AG04450 (cell line): ENCODE measurements around the gene SEMA4D. TPM values are rescaled to one million over a fixed set of nuclear protein-coding genes. Genes with fewer than 3 reads are reported as not detected.

Source experiments
- CTCF ChIA-PET: fragments of 300-600, 350-600 bp; formaldehyde crosslinking; extraction: SDS; loops from one replicate; lab custom pipeline; 2022; ENCODE audit warnings: antibody characterized with exemption, inconsistent platforms; lab: Charles Lee
- POLR2A ChIA-PET: fragments of 350-600 bp; formaldehyde crosslinking; extraction: SDS; loops from one replicate; lab custom pipeline; 2021; ENCODE audit warnings: antibody characterized with exemption, inconsistent platforms; lab: Yijun Ruan, JAX
- DNase-seq: peaks from one replicate; pipeline ENCODE4 v3.0.0-alpha.2; 2011; ENCODE audit warnings: low read depth, low spot score
- H3K27ac ChIP-seq: one replicate; pipeline ENCODE4 v1.5.1; 2012; ENCODE audit warnings: low read depth, low read length, control low read depth
- H3K27me3 ChIP-seq: one replicate; pipeline ENCODE4 v1.6.0; 2012; ENCODE audit warnings: low read length; ENCODE audit not compliant: control insufficient read depth, insufficient read depth
- H3K4me3 ChIP-seq: 2 replicates; pipeline ENCODE4 v1.5.1; 2011; ENCODE audit warnings: mild to moderate bottlenecking, low read depth, low read length, control low read depth
- H3K9me3 ChIP-seq: 2 replicates; pipeline ENCODE4 v1.5.1; 2012; ENCODE audit warnings: low read length; ENCODE audit not compliant: control insufficient read depth, insufficient read depth
- CTCF ChIP-seq: IDR thresholded peaks from 2 replicates; pipeline ENCODE4 v1.5.1; 2011; ENCODE audit warnings: low read depth, low read length, control low read depth, inconsistent platforms
- polyA plus RNA-seq: library from polyadenylated mRNA; depleted of rRNA; stranded (reverse); fragments of >200 nt; gene quantifications from 2 replicates; pipeline ENCODE4 v1.2.3, GENCODE V29; 2011

Gene SEMA4D
- polyA plus RNA-seq, 1 experiment = 2.8 TPM

- ChIA-PET CTCF (interaction anchor here (1.8 kb wide), 1 partner anchor 33 kb away, joined by 6 read pairs; no protein-coding TSS in a partner anchor), POLR2A (no interaction called here)
Observed at GRCh38 chr9:89543111-89543510, 45.2 kb upstream of the SEMA4D start.

GRCh38 chr9:89542401-89543021 lies 44.6 kb upstream of the SEMA4D start:
- ChIA-PET CTCF (interaction anchor here (0.6 kb wide), 1 partner anchor 753 kb away, joined by 3 read pairs; no protein-coding TSS in a partner anchor), POLR2A (no interaction called here)
- H3K27ac ChIP-seq = no peak overlapping the region
- no peak for TF ChIP-seq CTCF
- no peaks in the 10 kb centered on the region for H3K9me3 ChIP-seq
- no peak for DNase-seq
- H3K27me3 ChIP-seq = no peaks in the 10 kb centered on the region
- no peak overlapping the region for H3K4me3 ChIP-seq

More at GRCh38 chr9:89543111-89543510, 45.2 kb upstream of the SEMA4D start:
- Histone ChIP-seq H3K4me3 (no peak overlapping the region), H3K27ac (no peak overlapping the region), H3K9me3 (no peaks in the 10 kb centered on the region), H3K27me3 (no peaks in the 10 kb centered on the region)
- no peak for DNase-seq
- no peak for TF ChIP-seq CTCF

DNA sequence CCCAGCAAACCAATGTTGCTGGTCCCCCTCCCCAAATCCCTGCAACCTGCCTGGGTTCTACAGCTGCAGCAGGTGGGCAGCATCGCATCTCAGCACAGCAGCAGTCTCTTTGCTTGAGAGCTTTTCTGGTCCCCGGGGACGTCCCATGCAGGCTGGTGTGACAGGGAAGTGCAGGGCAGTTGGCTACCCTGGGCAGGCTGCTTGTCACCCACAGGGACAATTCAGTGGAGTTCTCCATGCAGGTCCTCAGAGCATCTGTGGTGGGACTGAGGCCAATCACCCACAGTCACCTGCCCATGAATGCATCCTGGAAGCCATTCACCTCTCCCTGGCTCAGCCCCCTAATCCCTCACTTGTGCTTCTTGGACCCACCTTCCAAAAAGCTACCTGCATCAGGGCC lies 43.9 kb upstream of the SEMA4D start:
- ChIA-PET POLR2A (no interaction called here), CTCF (no interaction called here)
- no peak for TF ChIP-seq CTCF
- Histone ChIP-seq H3K4me3 (no peak overlapping the region), H3K27ac (no peak overlapping the region), H3K27me3 (peaks cover 2% of the 10 kb centered on the region), H3K9me3 (no peaks in the 10 kb centered on the region)
- no peak for DNase-seq

DNA sequence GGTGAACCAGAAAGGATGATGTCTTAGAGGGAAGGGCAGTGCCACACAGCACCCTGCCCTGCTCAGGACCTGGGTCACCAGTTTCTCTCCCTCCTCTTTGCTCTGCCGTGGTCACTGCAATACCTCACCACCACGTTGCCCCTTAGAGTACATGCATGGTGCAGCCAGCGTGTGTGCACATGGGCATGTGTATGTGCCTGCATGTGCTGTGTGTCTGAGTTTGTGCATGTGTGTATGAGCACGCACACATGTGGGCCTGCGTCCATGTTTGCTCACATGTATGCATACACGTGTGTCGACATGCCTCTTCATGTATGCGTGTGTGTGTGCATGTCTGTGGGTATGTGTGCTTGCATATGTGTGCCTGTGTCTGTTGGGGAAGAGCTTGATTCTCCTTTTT lies 41.5 kb upstream of the SEMA4D start:
- no peak for TF ChIP-seq CTCF
- CTCF ChIA-PET = interaction anchor here (2.6 kb wide), 1 partner anchor 10 kb away, joined by 17 read pairs; no protein-coding TSS in a partner anchor

GRCh38 chr9:89538871-89539270 lies 41.0 kb upstream of the SEMA4D start:
- Histone ChIP-seq H3K27ac (no peak overlapping the region), H3K4me3 (no peak overlapping the region), H3K9me3 (no peaks in the 10 kb centered on the region), H3K27me3 (peaks cover 2% of the 10 kb centered on the region)
- ChIA-PET CTCF (interaction anchor here (2.6 kb wide), 1 partner anchor 11 kb away, joined by 17 read pairs; no protein-coding TSS in a partner anchor), POLR2A (no interaction called here)
- no peak for DNase-seq
- TF ChIP-seq CTCF = no peak

More for the DNA sequence above, 41.5 kb upstream of the SEMA4D start:
- H3K27me3 ChIP-seq = peaks cover 2% of the 10 kb centered on the region
- no peak for DNase-seq
- no peak overlapping the region for H3K4me3 ChIP-seq
- no peak overlapping the region for H3K27ac ChIP-seq
- no peaks in the 10 kb centered on the region for H3K9me3 ChIP-seq
- POLR2A ChIA-PET = no interaction called here
